ENCODE data around the gene PPP1R36.
A peak's percentile ranks its signal among the peaks of the same experiment; 100 is the strongest.
"Not testable (repeated sequence)": the region's sequence is repeated elsewhere in the genome, so short reads cannot be mapped to it uniquely, and the experiment has no call there.

PPP1R36 gene

DNA sequence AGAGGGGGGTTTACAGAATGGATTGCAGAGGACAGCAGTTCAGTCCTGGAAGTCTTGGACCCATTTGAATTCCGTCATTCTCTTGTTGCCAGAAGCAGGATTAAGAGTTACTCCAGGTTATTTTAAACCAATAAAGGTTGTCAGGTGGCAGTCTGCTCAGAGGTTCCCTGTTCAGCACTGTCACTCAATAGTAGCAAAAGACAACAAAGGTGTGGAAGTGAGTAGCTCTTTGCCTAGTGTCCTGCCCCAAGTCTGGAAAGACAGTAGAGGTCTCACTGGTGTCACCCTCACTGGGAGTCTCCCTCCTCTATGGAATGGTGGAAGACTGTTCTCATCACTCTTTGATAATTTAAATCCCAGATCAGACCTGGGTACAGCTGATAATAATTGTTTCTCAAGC, 81.0 kb downstream of the PPP1R36 start:
- no peak overlapping the region for H3K4me3 ChIP-seq (ENCODE audit: low read depth, low read length)
- TF ChIP-seq, protein P1, sequence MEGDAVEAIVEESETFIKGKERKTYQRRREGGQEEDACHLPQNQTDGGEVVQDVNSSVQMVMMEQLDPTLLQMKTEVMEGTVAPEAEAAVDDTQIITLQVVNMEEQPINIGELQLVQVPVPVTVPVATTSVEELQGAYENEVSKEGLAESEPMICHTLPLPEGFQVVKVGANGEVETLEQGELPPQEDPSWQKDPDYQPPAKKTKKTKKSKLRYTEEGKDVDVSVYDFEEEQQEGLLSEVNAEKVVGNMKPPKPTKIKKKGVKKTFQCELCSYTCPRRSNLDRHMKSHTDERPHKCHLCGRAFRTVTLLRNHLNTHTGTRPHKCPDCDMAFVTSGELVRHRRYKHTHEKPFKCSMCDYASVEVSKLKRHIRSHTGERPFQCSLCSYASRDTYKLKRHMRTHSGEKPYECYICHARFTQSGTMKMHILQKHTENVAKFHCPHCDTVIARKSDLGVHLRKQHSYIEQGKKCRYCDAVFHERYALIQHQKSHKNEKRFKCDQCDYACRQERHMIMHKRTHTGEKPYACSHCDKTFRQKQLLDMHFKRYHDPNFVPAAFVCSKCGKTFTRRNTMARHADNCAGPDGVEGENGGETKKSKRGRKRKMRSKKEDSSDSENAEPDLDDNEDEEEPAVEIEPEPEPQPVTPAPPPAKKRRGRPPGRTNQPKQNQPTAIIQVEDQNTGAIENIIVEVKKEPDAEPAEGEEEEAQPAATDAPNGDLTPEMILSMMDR (IDR thresholded peaks at IDR 0.05; ENCODE audit: borderline replicate concordance, insufficient read depth, low read depth, low read length), result no peak

DNA sequence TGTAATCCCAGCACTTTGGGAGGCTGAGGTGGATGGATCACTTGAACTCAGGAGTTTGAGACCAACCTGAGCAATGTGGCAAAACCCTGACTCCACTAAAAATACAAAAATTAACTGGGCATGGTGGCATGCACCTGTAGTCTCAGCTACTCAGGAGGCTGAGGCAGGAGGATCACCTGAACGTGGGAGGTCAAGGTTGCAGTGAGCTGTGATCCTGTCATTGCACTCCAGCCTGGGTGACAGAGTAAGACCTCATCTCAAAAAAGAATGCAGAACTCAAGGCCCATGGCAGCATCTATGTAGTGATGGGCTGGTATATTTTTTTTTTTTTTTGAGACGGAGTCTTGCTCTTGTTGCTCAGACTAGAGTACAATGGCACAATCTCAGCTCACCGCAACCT, 81.5 kb downstream of the PPP1R36 start:
- not testable (repeated sequence) for H3K4me3 ChIP-seq (ENCODE audit: low read depth, low read length)

DNA sequence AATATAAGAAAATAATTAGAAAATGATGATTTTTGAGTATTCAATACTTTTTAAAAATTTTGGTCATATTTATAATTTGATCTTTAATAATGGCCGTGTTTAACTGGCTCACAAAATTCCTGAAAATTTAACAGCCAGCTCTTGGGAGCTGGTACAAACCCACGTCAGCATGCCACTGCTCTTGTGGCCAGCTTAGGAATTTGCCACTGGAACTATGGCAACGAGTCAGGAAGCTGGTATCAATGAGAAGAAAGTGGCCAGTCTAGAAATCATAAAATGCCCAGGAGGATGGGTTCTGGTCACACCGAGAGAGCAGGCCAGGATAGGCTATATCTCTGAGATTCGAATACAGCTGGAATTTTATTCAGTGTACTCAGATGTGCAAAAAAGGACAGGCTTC, 82.3 kb downstream of the PPP1R36 start:
- TF ChIP-seq, protein P1 (IDR thresholded peaks at IDR 0.05; ENCODE audit: borderline replicate concordance, insufficient read depth, low read depth, low read length), result no peak
- H3K4me3 ChIP-seq (ENCODE audit: low read depth, low read length), result no peak overlapping the region

DNA sequence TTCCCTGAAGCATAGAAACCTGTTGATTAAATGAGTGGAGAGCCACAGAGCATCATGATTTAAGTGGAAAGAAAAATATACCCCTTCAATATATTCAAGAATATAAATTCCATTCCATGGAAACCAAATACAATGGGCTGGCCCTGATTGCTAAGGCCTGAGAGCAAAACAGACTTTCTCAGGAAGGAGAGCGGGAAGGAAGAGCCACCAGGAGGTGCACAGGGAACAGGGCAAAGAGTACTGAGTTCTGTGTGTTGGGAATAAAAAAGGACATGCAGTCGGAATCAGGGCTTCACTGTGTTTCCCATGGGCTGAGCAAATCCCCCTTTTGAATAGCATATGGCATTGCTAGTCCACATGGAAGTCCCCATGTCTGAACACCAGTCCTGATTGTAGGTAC, 84.8 kb downstream of the PPP1R36 start:
- TF ChIP-seq, protein P1 (IDR thresholded peaks at IDR 0.05; ENCODE audit: borderline replicate concordance, insufficient read depth, low read depth, low read length), result no peak
- no peak overlapping the region for H3K4me3 ChIP-seq (ENCODE audit: low read depth, low read length)

DNA sequence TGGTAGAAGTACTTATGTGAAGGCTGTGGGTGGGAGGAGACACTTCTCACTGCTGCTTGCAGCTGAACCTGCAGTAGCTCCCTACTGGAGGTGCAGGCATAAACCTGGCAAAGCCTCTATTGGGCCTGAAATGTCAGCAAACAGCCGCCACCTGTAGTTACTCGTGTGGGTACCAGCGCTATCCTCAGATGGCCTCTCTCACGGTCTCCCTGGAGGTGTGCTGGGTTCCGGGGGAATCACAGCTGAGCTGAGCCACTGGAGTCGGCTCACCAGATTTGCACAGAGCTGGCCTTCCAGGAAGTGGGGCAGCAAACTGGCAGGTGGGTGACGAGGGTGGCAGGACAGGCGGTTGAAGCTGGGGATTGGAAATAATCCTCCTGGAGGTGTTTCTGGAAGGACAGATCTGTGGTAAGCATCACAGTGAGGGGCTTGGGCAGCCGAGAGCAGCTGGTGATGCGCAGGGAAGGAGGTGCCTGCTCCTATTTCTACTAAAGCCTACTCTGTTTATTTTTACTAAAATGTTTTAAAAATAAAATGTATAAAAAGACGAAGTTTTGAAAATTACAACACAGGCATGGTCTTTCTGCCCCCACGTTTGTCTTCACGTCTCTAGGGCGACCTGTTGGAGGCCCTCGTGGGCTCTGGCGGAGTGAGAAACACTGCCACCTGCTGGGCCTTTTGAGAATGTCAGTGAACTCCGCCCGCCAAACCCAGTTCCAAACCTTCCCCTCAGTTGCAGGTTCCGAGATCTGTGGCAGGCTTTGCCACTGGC, 86.6 kb downstream of the PPP1R36 start:
- no peak overlapping the region for H3K4me3 ChIP-seq (ENCODE audit: low read depth, low read length)
- TF ChIP-seq, protein P1 (IDR thresholded peaks at IDR 0.05; ENCODE audit: borderline replicate concordance, insufficient read depth, low read depth, low read length), result peak; percentile 76

DNA sequence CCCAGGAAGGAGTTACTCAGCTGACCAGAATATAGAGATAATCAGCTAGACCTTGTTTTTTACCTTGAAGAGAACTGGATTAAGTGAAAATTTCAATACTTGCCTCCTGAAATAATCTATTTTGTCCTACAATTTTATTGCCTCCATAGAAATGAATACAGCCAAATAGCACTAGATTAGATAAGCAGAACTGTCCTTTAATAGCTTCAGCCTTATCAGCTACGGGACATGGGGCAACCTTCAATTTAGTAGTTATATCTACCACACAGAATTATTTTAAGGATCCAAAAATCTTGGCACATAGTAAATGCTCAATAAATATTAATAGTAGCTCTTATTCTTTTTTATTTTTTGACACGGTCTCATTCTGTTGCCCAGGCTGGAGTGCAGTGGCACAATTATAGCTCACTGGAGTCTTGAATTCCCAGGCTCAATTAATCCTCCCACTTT, 87.2 kb downstream of the PPP1R36 start:
- TF ChIP-seq, protein P1 (IDR thresholded peaks at IDR 0.05; ENCODE audit: borderline replicate concordance, insufficient read depth, low read depth, low read length), result no peak
- H3K4me3 ChIP-seq (ENCODE audit: low read depth, low read length), result no peak overlapping the region

DNA sequence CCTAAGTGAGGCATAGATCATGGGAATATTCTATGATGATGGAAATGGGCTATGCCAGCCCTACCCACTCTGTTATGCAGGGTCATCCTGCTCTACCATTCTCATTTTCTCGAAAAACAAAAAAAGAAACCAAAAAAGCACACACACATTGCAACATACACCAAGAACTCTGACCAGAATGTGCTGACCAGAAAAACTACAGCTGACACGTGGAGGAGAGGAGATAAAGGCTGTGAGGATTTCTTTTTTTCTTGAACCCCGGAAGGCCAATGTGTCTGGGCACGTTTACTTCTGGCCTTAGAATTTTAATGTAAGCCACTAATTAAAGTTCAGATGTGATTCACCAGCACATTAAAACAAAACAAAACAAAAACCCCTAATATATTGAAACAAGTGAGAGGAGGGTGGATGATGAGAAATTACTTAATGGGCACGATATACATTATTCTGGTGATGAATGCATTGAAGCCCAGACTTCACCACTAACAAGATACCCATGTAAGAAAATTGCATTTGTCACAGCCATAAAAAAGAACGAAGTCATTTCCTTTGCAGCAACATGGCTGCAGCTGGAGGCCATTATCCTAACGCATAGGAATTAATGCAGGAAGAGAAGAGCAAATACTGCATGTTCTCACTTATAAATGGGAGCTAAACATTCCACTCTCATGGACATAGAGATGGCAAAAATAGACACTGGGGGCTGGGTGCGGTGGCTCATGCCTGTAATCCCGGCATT, 88.1 kb downstream of the PPP1R36 start:
- no peak overlapping the region for H3K4me3 ChIP-seq (ENCODE audit: low read depth, low read length)
- TF ChIP-seq, protein P1 (IDR thresholded peaks at IDR 0.05; ENCODE audit: borderline replicate concordance, insufficient read depth, low read depth, low read length), result no peak

All from GM12875 (cell line).